Fibroblast of lung (primary cell): ENCODE data around the gene ACAD10. TPM values are rescaled to one million over a fixed set of nuclear protein-coding genes. Genes with fewer than 3 reads are reported as not detected.
"Not testable (repeated sequence)": the region's sequence is repeated elsewhere in the genome, so short reads cannot be mapped to it uniquely, and the experiment has no call there.

ENCODE experiments used
- DNase-seq, 2 donors: peaks; one replicate each; pipeline versions ENCODE4 v3.0.0 to v3.0.0-alpha.2; 2010; ENCODE audit warnings: low read depth in 2 of 2
- H2AFZ ChIP-seq: 2 replicates; pipeline ENCODE4 v1.5.1; 2012; ENCODE audit warnings: low read length, control low read depth, inconsistent platforms
- H3K27ac ChIP-seq: 2 replicates; pipeline ENCODE4 v1.5.1; 2011; ENCODE audit warnings: low read length, control low read depth; ENCODE audit not compliant: insufficient read depth
- H3K27me3 ChIP-seq: 2 replicates; pipeline ENCODE4 v1.5.1; 2011; ENCODE audit warnings: mild to moderate bottlenecking, low read length; ENCODE audit not compliant: control insufficient read depth, insufficient read depth
- H3K36me3 ChIP-seq: 2 replicates; pipeline ENCODE4 v1.5.1; 2011; ENCODE audit warnings: low read length; ENCODE audit not compliant: control insufficient read depth, insufficient read depth
- H3K4me1 ChIP-seq: 2 replicates; pipeline ENCODE4 v1.5.1; 2011; ENCODE audit warnings: low read length; ENCODE audit not compliant: control insufficient read depth, insufficient read depth; ENCODE audit errors: extremely low read depth
- H3K4me2 ChIP-seq: 2 replicates; pipeline ENCODE4 v1.5.1; 2011; ENCODE audit warnings: low read length, control low read depth; ENCODE audit not compliant: insufficient read depth; ENCODE audit errors: extremely low read depth
- H3K4me3 ChIP-seq, 4 experiments: fragments of 200-600 bp in 1 of 4; sonication (generic) in 1 of 4; replicated peaks in 1 of 4; 2 replicates each; pipeline ENCODE4 v1.5.1; 2011 to 2016; ENCODE audit warnings: low read length in 4 of 4, low read depth in 3 of 4, mild to moderate bottlenecking in 3 of 4, control low read depth in 2 of 4, inconsistent platforms in 1 of 4, mixed read lengths in 1 of 4; ENCODE audit not compliant: insufficient read depth in 1 of 4; ENCODE audit errors: control extremely low read depth in 1 of 4
- H3K79me2 ChIP-seq: 2 replicates; pipeline ENCODE4 v1.5.1; 2012; ENCODE audit warnings: mild to moderate bottlenecking, low read length, inconsistent platforms; ENCODE audit not compliant: control insufficient read depth, insufficient read depth
- H3K9ac ChIP-seq: 2 replicates; pipeline ENCODE4 v1.5.1; 2011; ENCODE audit warnings: mild to moderate bottlenecking, low read length, control low read depth; ENCODE audit not compliant: insufficient read depth
- H3K9me3 ChIP-seq: 2 replicates; pipeline ENCODE4 v1.5.1; 2012; ENCODE audit warnings: low read depth, low read length; ENCODE audit not compliant: control insufficient read depth, insufficient read depth
- H4K20me1 ChIP-seq: 2 replicates; pipeline ENCODE4 v1.5.1; 2011; ENCODE audit warnings: low read length; ENCODE audit not compliant: control insufficient read depth, insufficient read depth; ENCODE audit errors: extremely low read depth
- CTCF ChIP-seq, 2 donors: IDR thresholded peaks in 1 of 2; conservative IDR thresholded peaks in 1 of 2; 1 replicate in 1 of 2; 2 replicates in 1 of 2; pipeline ENCODE4 v1.5.1; 2011 to 2012; ENCODE audit warnings: low read length in 2 of 2, control low read depth in 1 of 2, inconsistent platforms in 1 of 2, low read depth in 1 of 2, mild to moderate bottlenecking in 1 of 2
- EZH2 ChIP-seq: IDR thresholded peaks from 2 replicates; pipeline ENCODE4 v1.5.1; 2012; ENCODE audit warnings: low read length, control low read depth, mild to moderate bottlenecking; ENCODE audit errors: missing control alignments
- polyA plus RNA-seq, 2 donors: library from polyadenylated mRNA; depleted of rRNA in 1 of 2; stranded (reverse) in 1 of 2; unstranded in 1 of 2; fragments of >200 nt; gene quantifications; 2 replicates each; pipeline ENCODE4 v1.2.1, GENCODE V29; 2011 to 2012; ENCODE audit warnings: missing spikeins in 1 of 2
- total RNA-seq: library from RNA; depleted of rRNA; stranded (reverse); fragments of >200 nt; gene quantifications from 2 replicates; pipeline ENCODE4 v1.2.1, GENCODE V29; 2014

ACAD10 gene
- total and polyA plus RNA-seq, 2 donors (not counting 1 experiment from before 2014, with no cell fraction given) = 11.2 to 19.8 TPM

GRCh38 chr12:111673503-111673902 lies 12.3 kb upstream of the ACAD10 start:
- H4K20me1 ChIP-seq = no peaks in the 10 kb centered on the region
- peak in 1 of 2 donors; percentile 65 for DNase-seq

GRCh38 chr12:111677186-111677585 lies 8.7 kb upstream of the ACAD10 start:
- no peak overlapping the region for H2AFZ ChIP-seq
- TF ChIP-seq EZH2 = no peak
- no peak for TF ChIP-seq CTCF (conservative IDR thresholded peaks at IDR 0.05 in 1 of 2, IDR thresholded peaks at IDR 0.05 in 1 of 2; ENCODE audit: low read depth in 1 of 2, low read length in 2 of 2)
- H3K36me3 ChIP-seq = peaks cover 11% of the 10 kb centered on the region
- H3K4me3 ChIP-seq = no peak overlapping the region
- no peaks in the 10 kb centered on the region for H3K9me3 ChIP-seq
- no peaks in the 10 kb centered on the region for H3K4me1 ChIP-seq
- no peak overlapping the region for H3K4me2 ChIP-seq
- H3K9ac ChIP-seq = no peak overlapping the region
- DNase-seq = no peak
- H3K27me3 ChIP-seq = no peaks in the 10 kb centered on the region
- no peaks in the 10 kb centered on the region for H4K20me1 ChIP-seq
- no peak overlapping the region for H3K27ac ChIP-seq
- H3K79me2 ChIP-seq = no peaks in the 10 kb centered on the region

More at GRCh38 chr12:111673503-111673902, 12.3 kb upstream of the ACAD10 start:
- Histone ChIP-seq H3K79me2 (no peaks in the 10 kb centered on the region), H3K4me3 (no peak overlapping the region), H3K4me2 (no peak overlapping the region), H3K4me1 (no peaks in the 10 kb centered on the region), H3K9me3 (no peaks in the 10 kb centered on the region), H3K27ac (no peak overlapping the region), H2AFZ (no peak overlapping the region), H3K9ac (no peak overlapping the region), H3K27me3 (no peaks in the 10 kb centered on the region), H3K36me3 (peaks cover 8% of the 10 kb centered on the region)
- TF ChIP-seq CTCF (conservative IDR thresholded peaks at IDR 0.05 in 1 of 2, IDR thresholded peaks at IDR 0.05 in 1 of 2; ENCODE audit: low read depth in 1 of 2, low read length in 2 of 2) (peak; percentile 56 to 64), EZH2 (no peak)

GRCh38 chr12:111684485-111685198 lies 1.2 kb upstream of the ACAD10 start:
- not testable (repeated sequence) for H3K27me3 ChIP-seq, H4K20me1 ChIP-seq, H2AFZ ChIP-seq, H3K9me3 ChIP-seq, H3K36me3 ChIP-seq
- Histone ChIP-seq H3K27ac (peak overlapping the region; percentile 91), H3K9ac (peak overlapping the region; percentile 94), H3K4me1 (peaks cover 10% of the 10 kb centered on the region), H3K79me2 (peaks cover 38% of the 10 kb centered on the region), H3K4me3 (peak overlapping the region; percentile 86 to 99 (median 92)), H3K4me2 (peak overlapping the region; percentile 92)
- peak in 1 of 2 donors; percentile 11 for DNase-seq
